Measurements from ENCODE around the gene ZDHHC4. TPM values are rescaled to one million over a fixed set of nuclear protein-coding genes. Genes with fewer than 3 reads are reported as not detected.

Gene ZDHHC4
- polyA plus RNA-seq, 1 donor = 65.4 TPM

DNA sequence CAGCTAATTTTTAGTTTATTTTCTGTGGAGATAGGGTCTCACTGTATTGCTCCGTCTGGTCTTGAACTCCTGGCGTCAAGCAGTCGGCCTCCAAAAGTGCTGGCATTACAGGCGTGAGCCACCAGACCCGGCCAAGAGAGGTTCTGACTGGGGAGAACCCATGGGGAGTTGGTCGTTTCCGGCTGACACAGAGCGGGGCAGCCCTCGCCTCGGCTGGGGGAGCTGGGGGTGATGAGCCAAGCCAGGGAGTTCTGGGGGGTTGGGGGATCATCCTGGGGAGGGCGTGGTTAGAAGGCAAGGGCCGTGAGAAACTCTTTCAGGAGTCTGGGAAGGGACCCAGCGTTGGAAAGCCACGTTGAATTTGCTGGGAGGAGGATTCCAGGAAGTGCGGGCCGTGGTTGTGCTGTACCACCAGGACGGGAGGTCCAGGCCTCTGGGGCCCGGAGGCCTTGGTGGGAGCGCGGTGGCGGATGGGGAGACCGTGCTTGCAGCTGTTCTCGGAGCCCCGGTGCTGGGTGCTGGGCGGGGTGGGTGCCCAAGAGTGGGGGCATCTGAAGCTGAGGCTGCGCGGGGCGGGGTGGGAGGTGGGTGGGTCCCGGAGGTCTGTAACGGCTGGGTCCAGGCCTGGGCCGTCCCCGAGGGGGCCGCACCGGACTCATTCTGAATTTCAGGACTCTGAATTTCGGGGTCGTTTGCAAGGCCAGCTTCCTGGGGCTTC lies 29.8 kb downstream of the ZDHHC4 start:
- Histone ChIP-seq H3K27me3 (ENCODE audit: control insufficient read depth, insufficient read depth, low read length) (no peaks in the 10 kb centered on the region), H3K36me3 (ENCODE audit: control insufficient read depth, insufficient read depth, low read length) (peaks cover 38% of the 10 kb centered on the region), H3K4me1 (ENCODE audit: control insufficient read depth, insufficient read depth, low read length) (no peaks in the 10 kb centered on the region), H3K4me3 (ENCODE audit: low read length) (no peak overlapping the region), H3K27ac (ENCODE audit: low read length) (no peak overlapping the region), H3K9me3 (ENCODE audit: control insufficient read depth, low read depth, low read length) (no peaks in the 10 kb centered on the region)
- WGBS (ENCODE audit: insufficient coverage, low lambda C conversion rate) = no CpG with 5 or more reads among the region's 36 CpGs
- DNase-seq = no peak

DNA sequence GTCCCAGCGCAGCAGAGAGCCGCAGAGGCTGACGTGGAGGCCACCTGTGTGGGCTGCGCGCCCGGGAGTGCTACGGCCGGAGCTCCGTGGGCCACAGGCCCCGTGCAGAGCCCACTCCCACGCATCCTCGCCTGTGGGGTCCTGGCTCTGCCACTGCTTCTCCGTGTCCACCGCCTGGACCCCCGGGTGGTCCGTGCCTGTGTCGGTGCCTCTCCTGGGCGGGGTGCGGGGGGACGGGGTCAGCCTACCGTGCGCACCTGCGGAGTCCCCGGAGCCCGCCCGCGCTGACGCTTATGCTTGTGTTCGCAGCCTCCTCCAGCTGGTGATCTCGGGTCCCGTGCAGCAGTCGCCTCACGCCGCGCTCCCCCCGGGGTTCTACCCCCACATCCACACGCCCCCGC lies 30.4 kb downstream of the ZDHHC4 start:
- peaks cover 32% of the 10 kb centered on the region for H3K36me3 ChIP-seq (ENCODE audit: control insufficient read depth, insufficient read depth, low read length)

DNA sequence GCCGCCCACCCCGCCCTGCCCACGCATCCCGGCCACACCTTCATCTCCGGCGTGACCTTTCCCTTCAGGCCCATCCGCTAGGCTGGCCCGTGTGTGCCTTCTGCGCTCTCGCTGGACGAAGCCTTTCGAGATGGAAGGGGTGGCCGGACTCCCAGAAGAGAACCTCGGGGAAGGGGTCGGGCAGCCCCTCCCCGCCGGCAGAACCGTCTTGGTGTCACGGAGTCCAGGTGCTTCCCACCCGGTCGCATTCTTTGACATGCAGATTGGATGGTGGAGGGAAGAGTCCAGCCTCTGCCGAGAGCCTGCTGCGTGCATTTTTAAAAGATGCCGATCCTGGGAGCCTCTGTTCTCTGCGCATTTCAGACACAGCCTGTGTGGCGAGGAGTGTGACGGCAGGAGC lies 30.8 kb downstream of the ZDHHC4 start:
- no peak for DNase-seq
- H3K36me3 ChIP-seq (ENCODE audit: control insufficient read depth, insufficient read depth, low read length) = peaks cover 28% of the 10 kb centered on the region
- no peaks in the 10 kb centered on the region for H3K9me3 ChIP-seq (ENCODE audit: control insufficient read depth, low read depth, low read length)

More for the DNA sequence above, 30.4 kb downstream of the ZDHHC4 start:
- Histone ChIP-seq H3K27ac (ENCODE audit: low read length) (no peak overlapping the region), H3K27me3 (ENCODE audit: control insufficient read depth, insufficient read depth, low read length) (no peaks in the 10 kb centered on the region), H3K4me1 (ENCODE audit: control insufficient read depth, insufficient read depth, low read length) (no peaks in the 10 kb centered on the region), H3K4me3 (ENCODE audit: low read length) (no peak overlapping the region), H3K9me3 (ENCODE audit: control insufficient read depth, low read depth, low read length) (no peaks in the 10 kb centered on the region)
- no peak for DNase-seq
- no CpG with 5 or more reads among the region's 38 CpGs for WGBS (ENCODE audit: insufficient coverage, low lambda C conversion rate)

DNA sequence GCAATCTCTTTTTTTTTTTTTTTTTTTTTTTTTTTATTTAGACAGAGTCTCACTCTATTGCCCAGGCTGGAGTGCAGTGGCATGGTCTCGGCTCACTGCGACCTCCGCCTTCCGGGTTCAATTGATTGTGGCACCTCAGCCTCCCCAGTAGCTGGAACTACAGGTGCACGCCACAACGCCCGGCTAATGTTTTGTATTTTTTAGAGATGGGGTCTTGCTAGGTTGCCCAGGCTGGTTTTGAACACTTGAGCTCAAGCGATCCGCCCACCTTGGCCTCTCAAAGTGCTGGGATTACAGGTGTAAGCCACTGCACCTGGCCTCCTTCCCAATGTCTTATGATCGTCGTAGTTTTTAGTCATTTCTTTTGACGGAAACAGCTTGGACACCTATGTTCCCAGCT lies 31.5 kb downstream of the ZDHHC4 start:
- WGBS (ENCODE audit: insufficient coverage, low lambda C conversion rate) = 100% methylated on average over 2 of the region's 12 CpGs
- H3K4me3 ChIP-seq (ENCODE audit: low read length) = no peak overlapping the region
- H3K9me3 ChIP-seq (ENCODE audit: control insufficient read depth, low read depth, low read length) = no peaks in the 10 kb centered on the region
- H3K27ac ChIP-seq (ENCODE audit: low read length) = no peak overlapping the region
- peaks cover 26% of the 10 kb centered on the region for H3K36me3 ChIP-seq (ENCODE audit: control insufficient read depth, insufficient read depth, low read length)
- H3K27me3 ChIP-seq (ENCODE audit: control insufficient read depth, insufficient read depth, low read length) = no peaks in the 10 kb centered on the region
- DNase-seq = no peak
- no peaks in the 10 kb centered on the region for H3K4me1 ChIP-seq (ENCODE audit: control insufficient read depth, insufficient read depth, low read length)

More for the DNA sequence above, 30.8 kb downstream of the ZDHHC4 start:
- Histone ChIP-seq H3K27ac (ENCODE audit: low read length) (no peak overlapping the region), H3K4me3 (ENCODE audit: low read length) (no peak overlapping the region), H3K27me3 (ENCODE audit: control insufficient read depth, insufficient read depth, low read length) (no peaks in the 10 kb centered on the region), H3K4me1 (ENCODE audit: control insufficient read depth, insufficient read depth, low read length) (no peaks in the 10 kb centered on the region)
- WGBS (ENCODE audit: insufficient coverage, low lambda C conversion rate) = no CpG with 5 or more reads among the region's 27 CpGs

DNA sequence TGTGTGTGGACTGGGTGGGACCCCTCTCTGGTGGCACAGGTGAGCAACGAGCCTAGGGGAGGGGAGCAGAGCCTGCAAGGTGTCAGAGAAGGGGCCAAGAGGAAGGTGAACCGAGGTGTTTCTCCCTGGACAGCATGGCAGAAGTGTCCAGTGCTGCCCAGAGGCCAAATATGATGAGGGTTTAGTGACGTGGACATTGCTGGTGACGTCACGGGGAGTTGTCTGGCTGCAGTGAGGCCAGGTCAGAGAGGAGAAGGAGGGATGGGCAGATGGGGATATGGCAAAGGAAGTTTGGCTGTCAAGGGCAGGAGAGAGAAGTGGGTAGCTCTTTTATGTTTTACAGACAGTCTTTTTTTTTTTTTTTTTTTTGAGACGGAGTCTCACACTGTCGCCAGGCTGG lies 35.6 kb downstream of the ZDHHC4 start:
- Histone ChIP-seq H3K27ac (ENCODE audit: low read length) (no peak overlapping the region), H3K27me3 (ENCODE audit: control insufficient read depth, insufficient read depth, low read length) (peaks cover 12% of the 10 kb centered on the region), H3K36me3 (ENCODE audit: control insufficient read depth, insufficient read depth, low read length) (peaks cover 7% of the 10 kb centered on the region), H3K9me3 (ENCODE audit: control insufficient read depth, low read depth, low read length) (peaks cover 4% of the 10 kb centered on the region), H3K4me3 (ENCODE audit: low read length) (no peak overlapping the region), H3K4me1 (ENCODE audit: control insufficient read depth, insufficient read depth, low read length) (peaks cover 2% of the 10 kb centered on the region)
- DNase-seq = no peak
- no CpG with 5 or more reads among the region's 7 CpGs for WGBS (ENCODE audit: insufficient coverage, low lambda C conversion rate)

DNA sequence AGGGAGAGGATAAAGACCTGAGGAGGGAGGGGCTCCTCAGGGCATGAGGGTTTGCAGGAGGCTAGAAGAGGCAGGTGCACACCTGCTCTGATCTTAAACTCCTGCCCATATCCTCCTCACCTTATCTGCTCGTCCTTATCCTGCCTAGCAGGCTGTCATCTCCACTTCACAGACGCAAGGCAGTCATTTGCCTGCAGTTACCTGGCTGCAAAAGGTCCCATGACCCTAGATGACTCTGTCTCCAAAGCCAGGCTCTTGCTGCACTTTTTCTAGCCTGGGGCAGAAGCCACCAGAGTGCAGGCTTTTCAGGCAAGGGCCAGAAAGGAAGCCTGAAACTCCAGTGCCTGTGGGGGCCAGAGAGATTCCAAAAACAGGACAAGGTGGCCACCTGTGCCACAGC lies 36.5 kb downstream of the ZDHHC4 start:
- no peak overlapping the region for H3K4me3 ChIP-seq (ENCODE audit: low read length)
- peaks cover 2% of the 10 kb centered on the region for H3K4me1 ChIP-seq (ENCODE audit: control insufficient read depth, insufficient read depth, low read length)
- DNase-seq = no peak
- peaks cover 2% of the 10 kb centered on the region for H3K36me3 ChIP-seq (ENCODE audit: control insufficient read depth, insufficient read depth, low read length)
- peaks cover 4% of the 10 kb centered on the region for H3K9me3 ChIP-seq (ENCODE audit: control insufficient read depth, low read depth, low read length)
- H3K27me3 ChIP-seq (ENCODE audit: control insufficient read depth, insufficient read depth, low read length) = peaks cover 12% of the 10 kb centered on the region
- WGBS (ENCODE audit: insufficient coverage, low lambda C conversion rate) = 0% methylated on average over 1 of the region's 2 CpGs
- no peak overlapping the region for H3K27ac ChIP-seq (ENCODE audit: low read length)

DNA sequence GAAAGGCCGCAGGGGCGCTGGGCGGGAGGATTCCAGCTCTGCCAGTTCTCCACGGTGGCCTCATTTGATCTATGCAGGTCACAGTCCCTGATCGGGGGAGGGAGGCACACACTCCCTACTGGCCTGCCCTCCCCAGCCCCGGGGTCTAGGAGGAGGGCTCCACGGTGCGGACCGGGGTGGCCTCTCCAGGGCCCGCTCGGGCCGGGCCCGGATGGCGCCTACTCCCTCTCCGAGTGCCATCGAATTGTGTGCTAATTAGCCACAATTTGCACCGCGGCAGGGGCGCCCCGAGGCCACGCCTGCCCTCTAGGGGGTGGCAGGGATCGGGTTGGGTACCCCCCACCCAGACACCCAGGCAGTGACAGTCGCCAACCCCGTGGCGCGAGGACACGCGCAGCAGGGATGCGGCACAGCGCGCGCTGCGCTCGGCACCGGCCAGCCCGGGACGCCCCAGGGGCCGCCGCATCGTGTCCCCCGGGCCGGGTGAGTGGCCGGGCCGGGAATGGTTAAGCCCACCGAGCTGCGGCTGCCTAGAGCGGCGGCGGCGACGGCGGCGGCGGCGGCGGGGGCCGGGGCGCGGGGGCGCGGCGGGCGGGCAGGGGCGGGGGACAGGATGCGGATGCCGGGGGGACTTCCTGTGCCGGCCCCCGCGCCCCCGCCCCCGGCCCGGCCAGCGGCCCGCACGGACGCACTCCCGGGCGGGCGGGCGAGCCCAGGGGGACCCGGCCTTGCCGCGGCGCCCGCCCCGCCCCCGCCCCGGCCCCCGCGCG lies 37.9 kb downstream of the ZDHHC4 start, which contains the start of gene ZNF853:
Gene ZNF853 (plus strand): TSS at position 658 of the 770 bp plus-strand sequence. CDS start 565 bp downstream, outside the sequence.
- Histone ChIP-seq H3K27me3 (ENCODE audit: control insufficient read depth, insufficient read depth, low read length) (peaks cover 12% of the 10 kb centered on the region), H3K9me3 (ENCODE audit: control insufficient read depth, low read depth, low read length) (peaks cover 4% of the 10 kb centered on the region), H3K4me3 (ENCODE audit: low read length) (peak within 1 kb of the TSS; percentile 55), H3K36me3 (ENCODE audit: control insufficient read depth, insufficient read depth, low read length) (no peaks in the 10 kb centered on the region), H3K27ac (ENCODE audit: low read length) (no peak within 1 kb of the TSS), H3K4me1 (ENCODE audit: control insufficient read depth, insufficient read depth, low read length) (peaks cover 2% of the 10 kb centered on the region)
- WGBS (ENCODE audit: insufficient coverage, low lambda C conversion rate) = no CpG with 5 or more reads among the region's 91 CpGs
- peak in 1 of 2 donors; percentile 30 for DNase-seq

DNA sequence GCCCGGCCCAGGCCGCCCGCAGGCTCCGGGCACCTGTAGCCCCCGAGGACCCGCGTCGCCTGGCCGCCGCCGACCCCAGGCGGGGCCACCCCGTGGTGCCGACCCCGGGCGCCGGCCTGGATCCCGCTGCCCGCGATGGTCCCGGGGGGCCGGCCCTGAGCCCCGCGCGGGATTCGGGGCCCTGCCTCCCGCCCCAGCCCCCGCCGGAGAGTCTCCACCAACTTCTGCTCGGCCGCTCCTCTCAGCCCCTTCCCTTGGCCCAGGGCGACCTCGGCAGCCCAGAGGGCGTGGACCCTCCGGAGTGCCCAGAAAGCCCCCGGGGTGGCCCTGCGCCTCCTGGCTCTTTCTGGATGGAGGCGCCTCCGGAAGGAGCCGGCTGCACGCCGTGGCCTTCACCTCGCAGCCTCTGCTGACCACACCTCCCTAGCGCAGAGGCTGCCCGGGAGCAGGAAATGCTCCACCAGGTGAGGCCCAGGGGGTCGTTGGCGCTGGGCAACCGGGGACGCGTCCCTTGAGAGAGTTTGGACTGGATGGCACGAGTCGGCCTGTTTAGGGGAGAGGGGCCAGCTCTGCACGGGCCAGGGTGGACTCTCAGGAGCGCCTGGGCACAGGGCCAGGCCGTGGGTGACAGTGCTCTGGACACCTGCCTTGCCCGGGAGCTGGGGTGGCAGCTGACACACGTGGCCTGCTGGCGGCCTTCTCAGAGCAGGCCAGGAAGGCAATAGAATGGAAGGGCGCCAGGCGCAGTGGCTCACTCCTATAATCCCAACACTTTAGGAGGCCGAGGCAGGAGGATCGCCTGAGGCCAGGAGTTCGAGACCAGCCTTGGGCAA lies 38.7 kb downstream of the ZDHHC4 start:
- Histone ChIP-seq H3K4me1 (ENCODE audit: control insufficient read depth, insufficient read depth, low read length) (peaks cover 2% of the 10 kb centered on the region), H3K27ac (ENCODE audit: low read length) (no peak overlapping the region), H3K4me3 (ENCODE audit: low read length) (peak overlapping the region; percentile 55), H3K9me3 (ENCODE audit: control insufficient read depth, low read depth, low read length) (peaks cover 4% of the 10 kb centered on the region), H3K27me3 (ENCODE audit: control insufficient read depth, insufficient read depth, low read length) (peaks cover 12% of the 10 kb centered on the region), H3K36me3 (ENCODE audit: control insufficient read depth, insufficient read depth, low read length) (no peaks in the 10 kb centered on the region)
- no CpG with 5 or more reads among the region's 63 CpGs for WGBS (ENCODE audit: insufficient coverage, low lambda C conversion rate)
- peak in 1 of 2 donors; percentile 43 for DNase-seq

DNA sequence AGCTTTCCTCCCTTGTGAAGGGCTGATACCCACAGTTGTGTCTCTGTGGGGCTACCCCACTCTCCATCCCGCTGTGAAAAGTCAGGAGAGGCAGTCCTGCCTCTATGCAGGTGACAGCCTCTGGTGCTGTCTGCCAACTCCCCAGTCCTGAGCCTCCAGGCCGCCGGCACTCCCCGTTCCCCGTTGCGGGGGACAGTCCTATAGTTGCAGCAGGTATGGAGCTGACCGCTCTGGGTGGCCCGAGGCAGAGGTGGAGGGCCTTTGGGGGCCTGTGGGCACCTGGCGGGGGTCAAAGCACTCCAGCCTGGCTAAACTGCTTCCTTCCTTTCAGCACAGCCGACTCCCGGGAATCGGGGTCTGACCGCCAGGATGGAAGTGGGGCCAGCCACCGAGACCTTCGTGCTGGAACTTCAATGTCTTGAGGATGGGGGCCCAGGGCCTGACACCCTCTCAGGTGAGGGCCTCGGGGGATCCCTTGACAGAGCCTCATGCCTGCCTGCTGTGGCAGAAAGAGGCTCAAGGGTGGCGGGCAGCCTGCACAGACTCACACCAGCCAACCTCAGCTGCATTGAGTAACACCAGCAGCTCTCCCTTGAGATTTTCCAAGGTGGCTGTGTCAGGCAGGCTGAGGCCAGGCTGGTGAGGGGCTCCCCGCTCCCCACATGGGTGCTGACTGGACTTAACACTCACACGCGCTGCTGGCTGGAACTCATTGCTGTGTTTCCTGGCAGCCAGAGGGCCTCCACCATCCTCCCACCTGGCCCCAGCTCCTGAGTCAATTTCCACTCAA lies 39.8 kb downstream of the ZDHHC4 start:
- Histone ChIP-seq H3K9me3 (ENCODE audit: control insufficient read depth, low read depth, low read length) (peaks cover 4% of the 10 kb centered on the region), H3K36me3 (ENCODE audit: control insufficient read depth, insufficient read depth, low read length) (peaks cover 2% of the 10 kb centered on the region), H3K4me3 (ENCODE audit: low read length) (no peak overlapping the region), H3K27ac (ENCODE audit: low read length) (no peak overlapping the region), H3K4me1 (ENCODE audit: control insufficient read depth, insufficient read depth, low read length) (peaks cover 2% of the 10 kb centered on the region), H3K27me3 (ENCODE audit: control insufficient read depth, insufficient read depth, low read length) (peaks cover 12% of the 10 kb centered on the region)
- no CpG with 5 or more reads among the region's 20 CpGs for WGBS (ENCODE audit: insufficient coverage, low lambda C conversion rate)
- no peak for DNase-seq

All from large intestine (tissue), 3 donors.